HAP-1 (cell line): Measurements from ENCODE around the gene RAB7A.
"Not testable (repeated sequence)": the region's sequence is repeated elsewhere in the genome, so short reads cannot be mapped to it uniquely, and the experiment has no call there.

Source experiments
- DNase-seq, 2 experiments: peaks; one replicate each; pipeline ENCODE4 v3.0.0-alpha.2; 2016 to 2020; ENCODE audit warnings: low spot score in 2 of 2
- H3K27me3 ChIP-seq: fragments of 250-450 bp; sonication (Bioruptor Pico); 2 replicates; pipeline ENCODE4 v1.5.1; 2020; ENCODE audit warnings: low read depth, mild to moderate bottlenecking, moderate library complexity
- H3K36me3 ChIP-seq: fragments of 250-450 bp; sonication (Bioruptor Pico); replicated peaks from 2 replicates; pipeline ENCODE4 v1.5.1; 2020; ENCODE audit warnings: mild to moderate bottlenecking
- H3K4me1 ChIP-seq: fragments of 250-450 bp; sonication (Bioruptor Pico); 2 replicates; pipeline ENCODE4 v1.5.1; 2020; ENCODE audit warnings: mild to moderate bottlenecking
- H3K4me3 ChIP-seq: fragments of 250-450 bp; sonication (Bioruptor Pico); 2 replicates; pipeline ENCODE4 v1.5.1; 2020; ENCODE audit warnings: mild to moderate bottlenecking, moderate library complexity
- H3K9me3 ChIP-seq: fragments of 250-450 bp; sonication (Bioruptor Pico); 2 replicates; pipeline ENCODE4 v1.5.1; 2020; ENCODE audit warnings: mild to moderate bottlenecking, moderate library complexity
- in situ Hi-C: fragments of 300-500 bp; cut with MboI; formaldehyde crosslinking; loops from 3 replicates; pipeline ENCODE4 v1.14.3; 2020; ENCODE audit warnings: low sequenced_read_pairs, inconsistent platforms, mixed read lengths

The RAB7A gene

DNA sequence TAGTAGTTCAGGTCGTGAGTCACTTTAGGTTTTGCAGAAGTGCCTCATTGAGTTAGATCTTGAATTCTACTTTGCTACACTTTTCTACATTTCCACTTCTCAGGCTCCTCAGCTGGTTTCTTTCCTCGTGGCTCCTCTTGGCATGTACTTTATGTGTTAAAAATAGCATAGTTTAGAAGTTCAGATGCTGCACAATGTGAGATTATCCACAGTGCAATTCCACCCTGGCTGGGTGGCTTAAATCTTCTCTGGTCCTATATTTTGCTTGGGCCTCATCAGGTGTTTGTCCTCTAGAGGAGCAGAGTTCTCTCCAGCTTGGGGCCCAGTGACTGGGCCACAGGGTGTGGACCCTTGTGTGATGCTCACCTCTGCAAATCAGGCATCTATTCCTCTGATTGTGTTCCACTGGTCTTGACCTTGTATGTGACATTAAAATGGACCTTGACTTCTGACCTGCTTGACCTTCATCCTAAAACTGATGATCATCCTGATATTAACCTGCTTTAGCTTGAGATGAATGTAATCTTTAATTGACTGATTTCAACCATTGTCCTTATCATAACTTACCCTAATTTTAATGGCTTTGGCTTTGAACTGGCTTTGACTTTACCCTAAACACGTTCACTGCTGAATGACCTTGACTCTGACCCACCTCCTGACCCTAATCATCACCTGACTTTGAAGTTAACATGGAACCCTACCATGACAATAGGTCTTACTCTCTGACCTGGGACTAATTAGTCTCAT, 89.5 kb downstream of the RAB7A start:
- no peaks in the 10 kb centered on the region for H3K4me1 ChIP-seq
- in situ Hi-C loops, result no loop called here
- no peaks in the 10 kb centered on the region for H3K27me3 ChIP-seq
- DNase-seq, result no peak
- no peaks in the 10 kb centered on the region for H3K9me3 ChIP-seq
- peaks cover 48% of the 10 kb centered on the region for H3K36me3 ChIP-seq
- H3K4me3 ChIP-seq, result no peak overlapping the region

DNA sequence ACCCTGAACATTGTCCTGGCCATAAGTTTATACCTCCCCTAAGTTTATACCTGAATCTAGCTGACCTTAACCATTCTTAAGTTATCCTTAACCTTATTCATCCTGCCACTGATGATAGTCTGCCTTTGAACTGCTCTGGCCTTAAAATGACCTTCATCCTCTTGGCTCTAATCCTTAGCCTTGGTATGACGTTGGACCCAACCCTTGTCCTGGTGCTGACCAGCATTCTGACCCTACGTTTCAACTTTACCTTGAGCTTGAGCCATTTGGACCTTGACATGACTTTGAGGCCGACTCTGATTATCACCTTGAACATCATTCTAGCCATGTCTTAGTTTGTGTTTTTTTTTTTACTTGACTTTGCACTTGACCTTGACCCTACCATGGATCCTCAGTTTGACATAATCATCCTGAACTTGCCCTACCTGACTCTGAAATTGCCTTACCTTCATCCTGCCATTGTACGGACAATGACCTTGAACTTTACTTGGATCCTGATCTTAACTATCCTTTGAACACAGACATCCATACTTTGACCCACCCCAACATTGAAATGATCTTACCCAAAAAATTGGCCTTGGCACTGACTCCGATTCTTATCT, 92.3 kb downstream of the RAB7A start:
- H3K36me3 ChIP-seq, result peaks cover 34% of the 10 kb centered on the region
- in situ Hi-C loops, result no loop called here

GRCh38 chr3:128820252-128820839, 94.4 kb downstream of the RAB7A start:
- no peak overlapping the region for H3K4me3 ChIP-seq
- no peak for DNase-seq
- H3K27me3 ChIP-seq, result no peaks in the 10 kb centered on the region
- H3K36me3 ChIP-seq, result peaks cover 23% of the 10 kb centered on the region
- H3K4me1 ChIP-seq, result no peaks in the 10 kb centered on the region
- H3K9me3 ChIP-seq, result no peaks in the 10 kb centered on the region
- in situ Hi-C loops, result no loop called here

More for the DNA sequence above, 92.3 kb downstream of the RAB7A start:
- no peaks in the 10 kb centered on the region for H3K4me1 ChIP-seq
- no peak for DNase-seq
- no peaks in the 10 kb centered on the region for H3K9me3 ChIP-seq
- no peak overlapping the region for H3K4me3 ChIP-seq
- no peaks in the 10 kb centered on the region for H3K27me3 ChIP-seq

DNA sequence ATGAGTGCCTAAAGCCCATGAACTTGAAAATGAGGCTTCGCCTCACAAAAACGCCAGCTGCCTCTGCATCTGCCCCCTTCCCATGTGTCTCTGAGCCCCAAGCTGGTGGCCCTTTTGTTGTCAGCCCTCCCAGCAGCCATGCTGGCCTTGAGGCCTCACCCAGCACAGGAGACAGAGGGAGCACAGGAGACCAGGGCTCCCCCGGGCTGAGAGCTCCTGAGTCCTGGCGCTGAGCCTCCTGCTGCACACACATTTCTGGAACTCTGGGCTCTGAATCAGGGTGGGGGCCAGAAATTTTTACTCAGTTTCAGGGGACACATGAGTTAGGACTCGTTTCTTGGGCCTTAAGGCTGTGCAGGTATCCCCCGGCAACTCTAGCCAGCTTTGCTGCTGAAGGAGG, 97.0 kb downstream of the RAB7A start:
- no peak for DNase-seq
- no peaks in the 10 kb centered on the region for H3K27me3 ChIP-seq
- H3K4me3 ChIP-seq, result no peak overlapping the region
- H3K36me3 ChIP-seq, result peaks cover 4% of the 10 kb centered on the region; the same call in 1 of the 2 replicates
- no peaks in the 10 kb centered on the region for H3K4me1 ChIP-seq
- in situ Hi-C loops, result no loop called here
- H3K9me3 ChIP-seq, result no peaks in the 10 kb centered on the region

DNA sequence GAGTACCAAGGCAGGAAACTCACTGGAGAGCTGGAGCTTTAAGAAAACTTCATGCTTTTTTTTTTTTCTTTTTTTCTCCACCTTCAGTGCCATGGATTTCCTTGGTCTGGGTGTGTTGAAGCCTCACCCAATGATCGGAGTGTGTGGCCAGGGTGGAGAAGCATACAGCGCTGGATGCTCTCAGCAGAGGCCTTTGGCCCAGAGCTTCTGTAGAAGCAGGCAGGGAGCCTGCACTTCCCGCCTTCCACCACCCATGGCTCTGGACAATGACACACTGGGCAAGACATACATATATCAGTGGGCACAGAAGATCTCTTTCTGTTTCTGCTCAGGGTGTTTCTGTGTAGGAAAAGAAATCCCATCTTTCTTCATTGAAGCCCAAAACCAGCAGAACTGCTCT, 97.6 kb downstream of the RAB7A start:
- Histone ChIP-seq H3K36me3 (0 out of 2 replicates have a peak, but pooled peaks cover 3% of the 10 kb centered on the region), H3K27me3 (no peaks in the 10 kb centered on the region), H3K4me3 (no peak overlapping the region), H3K4me1 (no peaks in the 10 kb centered on the region), H3K9me3 (no peaks in the 10 kb centered on the region)
- DNase-seq, result no peak
- in situ Hi-C loops, result no loop called here

DNA sequence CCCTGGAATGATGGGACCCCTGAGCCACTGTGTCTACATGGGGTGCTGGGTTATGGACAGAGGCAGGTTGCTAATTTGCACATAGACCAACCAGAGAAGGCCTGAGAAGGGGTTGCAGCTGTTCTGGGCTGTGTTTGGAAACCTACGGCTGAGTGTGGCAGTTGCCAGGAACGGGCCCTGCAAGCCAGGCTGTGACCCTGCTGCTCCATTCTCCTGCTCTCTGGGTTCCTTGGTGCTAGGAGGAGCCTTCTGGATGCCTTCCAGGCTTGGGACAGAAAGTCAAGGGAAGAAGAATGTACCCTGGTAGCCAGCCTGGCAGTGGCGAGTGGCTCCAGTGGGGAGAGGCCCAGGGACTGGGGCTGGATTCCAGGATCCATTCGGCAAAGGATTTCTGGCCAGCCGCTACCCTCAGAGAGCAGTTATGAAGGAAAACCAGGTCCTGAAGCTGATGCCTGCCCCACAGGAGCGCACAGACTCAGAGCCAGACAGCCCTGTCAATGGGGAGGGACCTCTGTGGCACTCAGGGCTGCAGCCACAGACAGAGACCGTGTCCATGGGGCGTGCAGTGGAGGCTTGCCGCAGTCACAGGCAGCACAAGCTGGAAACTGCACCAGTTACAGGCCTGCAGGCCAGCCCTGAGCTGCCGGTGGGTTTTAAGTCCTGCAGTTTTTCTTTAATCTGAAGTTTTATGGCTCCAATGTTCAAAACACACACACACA, 98.3 kb downstream of the RAB7A start:
- DNase-seq, result no peak
- no peaks in the 10 kb centered on the region for H3K27me3 ChIP-seq
- in situ Hi-C loops, result no loop called here
- H3K4me1 ChIP-seq, result peaks cover 4% of the 10 kb centered on the region
- no peak overlapping the region for H3K4me3 ChIP-seq
- H3K9me3 ChIP-seq, result no peaks in the 10 kb centered on the region
- 0 out of 2 replicates have a peak, but pooled peaks cover 3% of the 10 kb centered on the region for H3K36me3 ChIP-seq

- in situ Hi-C loops, result no loop called here
- Histone ChIP-seq H3K9me3 (no peaks in the 10 kb centered on the region), H3K36me3 (0 out of 2 replicates have a peak, but pooled peaks cover 3% of the 10 kb centered on the region), H3K4me3 (no peak overlapping the region), H3K4me1 (peaks cover 13% of the 10 kb centered on the region), H3K27me3 (no peaks in the 10 kb centered on the region)
- DNase-seq, result no peak
Observed at GRCh38 chr3:128825117-128825725, 99.2 kb downstream of the RAB7A start.

GRCh38 chr3:128829087-128829486, 103.1 kb downstream of the RAB7A start:
- H3K36me3 ChIP-seq, DNase-seq, H3K4me3 ChIP-seq, in situ Hi-C loops, H3K27me3 ChIP-seq, H3K9me3 ChIP-seq: not testable (repeated sequence)
- peaks cover 16% of the 10 kb centered on the region for H3K4me1 ChIP-seq

DNA sequence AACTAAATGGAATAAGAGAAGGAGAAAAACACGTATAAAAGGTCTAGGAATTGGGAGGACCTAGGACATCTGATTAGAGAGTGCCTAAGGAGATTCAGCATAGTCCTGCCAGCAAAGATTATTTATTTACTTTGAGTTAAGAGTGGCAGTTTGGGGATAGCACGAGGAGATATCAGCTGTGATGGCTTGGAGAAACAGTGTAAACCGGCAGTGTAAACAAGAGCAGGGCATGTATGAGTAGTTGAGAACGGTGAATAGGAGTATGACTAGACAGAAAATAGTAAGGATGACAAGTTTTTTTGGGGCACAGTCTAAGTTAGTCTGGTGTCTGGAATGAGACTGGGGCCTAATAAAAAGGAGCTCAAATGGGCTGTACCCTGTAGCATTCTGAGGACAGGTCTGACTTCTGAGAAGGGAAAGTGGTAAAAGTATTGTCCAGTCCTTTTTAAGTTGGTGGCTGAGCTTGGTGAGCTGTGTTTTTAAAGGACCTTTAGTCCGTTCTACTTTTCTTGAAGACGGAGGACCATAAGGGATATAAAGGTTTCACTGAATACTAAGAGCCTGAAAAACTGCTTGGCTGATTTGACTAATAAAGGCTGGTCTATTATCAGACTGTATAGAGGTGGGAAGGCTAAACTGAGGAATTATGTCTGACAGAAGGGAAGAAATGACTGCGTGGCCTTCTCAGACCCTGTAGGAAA, 104.1 kb downstream of the RAB7A start:
- H3K27me3 ChIP-seq, H3K36me3 ChIP-seq, H3K9me3 ChIP-seq, H3K4me3 ChIP-seq, DNase-seq, in situ Hi-C loops: not testable (repeated sequence)
- H3K4me1 ChIP-seq, result peaks cover 16% of the 10 kb centered on the region

GRCh38 chr3:128830762-128831161, 104.8 kb downstream of the RAB7A start:
- DNase-seq, H3K27me3 ChIP-seq, in situ Hi-C loops: not testable (repeated sequence)

GRCh38 chr3:128832979-128833378, 107.0 kb downstream of the RAB7A start:
- in situ Hi-C loops, H3K36me3 ChIP-seq, H3K4me3 ChIP-seq, H3K27me3 ChIP-seq, H3K9me3 ChIP-seq, DNase-seq: not testable (repeated sequence)
- peaks cover 16% of the 10 kb centered on the region for H3K4me1 ChIP-seq

More at GRCh38 chr3:128830762-128831161, 104.8 kb downstream of the RAB7A start:
- H3K4me3 ChIP-seq, H3K9me3 ChIP-seq, H3K36me3 ChIP-seq: not testable (repeated sequence)
- H3K4me1 ChIP-seq, result peaks cover 16% of the 10 kb centered on the region

DNA sequence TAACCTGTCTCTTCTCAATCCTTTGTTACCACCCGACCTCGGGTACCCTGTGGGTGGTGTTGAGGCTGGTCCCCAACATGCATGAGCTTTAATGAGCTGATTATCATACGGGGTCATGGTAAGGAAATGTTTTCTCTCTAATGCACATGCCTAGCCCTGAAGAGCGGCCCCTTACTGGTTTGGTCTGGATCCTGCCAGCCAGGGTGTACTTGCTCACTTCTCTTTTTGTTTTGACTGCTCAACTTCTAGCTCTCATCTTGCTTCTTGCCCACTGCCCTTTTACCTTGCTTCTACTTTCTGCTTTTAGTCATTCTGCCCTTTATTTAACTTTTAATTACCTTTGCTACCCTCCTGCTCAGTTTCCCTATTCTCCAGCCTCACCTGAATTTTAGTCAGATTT, 109.1 kb downstream of the RAB7A start:
- in situ Hi-C loops, result no loop called here
- no peaks in the 10 kb centered on the region for H3K9me3 ChIP-seq

More for the DNA sequence above, 109.1 kb downstream of the RAB7A start:
- Histone ChIP-seq H3K4me1 (peaks cover 4% of the 10 kb centered on the region), H3K36me3 (no peaks in the 10 kb centered on the region), H3K4me3 (no peak overlapping the region), H3K27me3 (no peaks in the 10 kb centered on the region; the same call in 1 of the 2 replicates)
- DNase-seq, result no peak
